ENCODE measurements around the gene GDPD4. TPM values are rescaled to one million over a fixed set of nuclear protein-coding genes. Genes with fewer than 3 reads are reported as not detected.

Gene GDPD4
- total RNA-seq, 1 donor = not detected

DNA sequence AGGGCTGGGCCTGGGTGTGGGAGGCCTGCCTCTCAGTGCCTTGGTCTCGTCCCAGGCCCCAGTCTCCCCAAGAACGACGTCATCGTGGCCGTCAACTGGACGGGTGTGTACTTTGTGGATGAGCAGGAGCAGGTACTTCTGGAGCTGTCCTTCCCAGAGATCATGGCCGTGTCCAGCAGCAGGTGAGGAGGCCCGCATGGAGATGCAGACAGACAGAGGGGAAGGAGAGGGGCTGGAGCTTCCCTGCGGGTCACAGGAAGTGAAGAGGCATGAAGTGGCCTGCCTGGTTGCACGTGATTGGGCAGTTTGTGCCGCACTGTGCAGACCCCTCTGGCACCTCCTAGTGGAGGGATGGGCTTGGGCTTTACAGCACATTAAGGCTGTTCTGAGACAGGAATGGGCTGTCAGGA is 103.0 kb downstream of the GDPD4 start:
- Histone ChIP-seq H3K4me1 (ENCODE audit: insufficient read depth, low read length) (no peaks in the 10 kb centered on the region), H3K27me3 (ENCODE audit: insufficient read depth, low read length) (no peaks in the 10 kb centered on the region), H3K4me3 (ENCODE audit: low read length) (no peak overlapping the region), H3K9me3 (ENCODE audit: low read depth, low read length) (no peaks in the 10 kb centered on the region)

GRCh38 chr11:77197626-77198320 is 103.7 kb downstream of the GDPD4 start:
- no peaks in the 10 kb centered on the region for H3K9me3 ChIP-seq (ENCODE audit: low read depth, low read length)
- no peak overlapping the region for H3K4me3 ChIP-seq (ENCODE audit: low read length)
- H3K27me3 ChIP-seq (ENCODE audit: insufficient read depth, low read length) = no peaks in the 10 kb centered on the region
- no peaks in the 10 kb centered on the region for H3K4me1 ChIP-seq (ENCODE audit: insufficient read depth, low read length)

GRCh38 chr11:77196961-77197360 is 104.5 kb downstream of the GDPD4 start:
- Histone ChIP-seq H3K4me1 (ENCODE audit: insufficient read depth, low read length) (no peaks in the 10 kb centered on the region), H3K27me3 (ENCODE audit: insufficient read depth, low read length) (no peaks in the 10 kb centered on the region)

GRCh38 chr11:77195071-77195755 is 106.3 kb downstream of the GDPD4 start:
- Histone ChIP-seq H3K9me3 (ENCODE audit: low read depth, low read length) (no peaks in the 10 kb centered on the region), H3K4me1 (ENCODE audit: insufficient read depth, low read length) (no peaks in the 10 kb centered on the region), H3K27me3 (ENCODE audit: insufficient read depth, low read length) (no peaks in the 10 kb centered on the region), H3K4me3 (ENCODE audit: low read length) (no peak overlapping the region)

More at GRCh38 chr11:77196961-77197360, 104.5 kb downstream of the GDPD4 start:
- Histone ChIP-seq H3K9me3 (ENCODE audit: low read depth, low read length) (no peaks in the 10 kb centered on the region), H3K4me3 (ENCODE audit: low read length) (no peak overlapping the region)

GRCh38 chr11:77193911-77194830 is 107.3 kb downstream of the GDPD4 start:
- Histone ChIP-seq H3K27me3 (ENCODE audit: insufficient read depth, low read length) (no peaks in the 10 kb centered on the region), H3K4me1 (ENCODE audit: insufficient read depth, low read length) (no peaks in the 10 kb centered on the region), H3K9me3 (ENCODE audit: low read depth, low read length) (no peaks in the 10 kb centered on the region), H3K4me3 (ENCODE audit: low read length) (no peak overlapping the region)

DNA sequence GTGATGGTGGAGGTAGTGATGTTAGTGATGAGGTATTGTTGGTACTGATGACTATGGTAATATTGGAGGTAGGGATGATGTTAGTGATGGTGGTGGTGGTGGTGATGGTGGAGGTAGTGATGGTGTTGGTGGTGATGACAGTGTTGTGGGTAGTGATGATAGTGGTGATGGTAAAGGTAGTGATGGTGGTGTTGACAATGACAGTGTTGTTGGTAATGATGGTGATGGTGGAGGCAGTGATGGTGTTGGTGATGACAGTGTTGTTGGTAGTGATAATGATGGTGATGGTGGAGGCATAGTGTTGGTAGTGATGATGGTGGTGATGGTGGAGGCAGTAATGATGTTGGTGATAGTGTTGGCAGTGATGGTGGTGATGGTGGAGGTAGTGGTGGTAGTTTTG is 108.3 kb downstream of the GDPD4 start:
- Histone ChIP-seq H3K27me3 (ENCODE audit: insufficient read depth, low read length) (no peaks in the 10 kb centered on the region), H3K4me3 (ENCODE audit: low read length) (no peak overlapping the region), H3K4me1 (ENCODE audit: insufficient read depth, low read length) (no peaks in the 10 kb centered on the region)

DNA sequence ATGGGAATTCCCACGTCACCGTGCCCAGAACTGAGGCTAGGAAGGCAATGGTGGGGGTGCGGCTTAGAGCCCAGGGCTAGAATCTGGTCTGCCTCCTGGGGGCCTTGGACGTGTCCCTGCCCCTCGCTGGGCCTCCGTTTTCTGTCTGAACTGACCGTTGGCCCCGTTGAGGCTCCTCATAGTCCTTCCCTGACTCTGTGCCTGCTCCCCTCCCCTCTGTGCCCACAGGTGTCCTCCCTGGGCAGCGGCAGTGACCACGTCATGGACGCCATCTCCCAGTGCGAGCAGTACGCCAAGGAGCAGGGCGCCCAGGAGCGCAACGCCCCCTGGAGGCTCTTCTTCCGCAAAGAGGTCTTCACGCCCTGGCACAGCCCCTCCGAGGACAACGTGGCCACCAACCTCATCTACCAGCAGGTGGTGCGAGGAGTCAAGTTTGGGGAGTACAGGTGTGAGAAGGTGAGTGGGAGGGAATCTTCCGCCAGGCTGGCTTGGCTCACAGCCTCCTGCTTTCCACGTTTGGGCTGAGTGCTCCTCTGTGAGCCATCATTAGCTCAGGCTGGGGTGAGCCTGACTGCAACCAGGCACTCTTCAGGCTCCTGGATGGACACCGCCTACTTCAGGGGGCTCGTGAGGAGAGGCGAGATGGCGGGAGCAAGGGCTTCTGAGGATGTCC is 109.5 kb downstream of the GDPD4 start:
- no peaks in the 10 kb centered on the region for H3K9me3 ChIP-seq (ENCODE audit: low read depth, low read length)
- H3K27me3 ChIP-seq (ENCODE audit: insufficient read depth, low read length) = no peaks in the 10 kb centered on the region
- no peaks in the 10 kb centered on the region for H3K4me1 ChIP-seq (ENCODE audit: insufficient read depth, low read length)
- no peak overlapping the region for H3K4me3 ChIP-seq (ENCODE audit: low read length)

More for the DNA sequence above, 108.3 kb downstream of the GDPD4 start:
- no peaks in the 10 kb centered on the region for H3K9me3 ChIP-seq (ENCODE audit: low read depth, low read length)

DNA sequence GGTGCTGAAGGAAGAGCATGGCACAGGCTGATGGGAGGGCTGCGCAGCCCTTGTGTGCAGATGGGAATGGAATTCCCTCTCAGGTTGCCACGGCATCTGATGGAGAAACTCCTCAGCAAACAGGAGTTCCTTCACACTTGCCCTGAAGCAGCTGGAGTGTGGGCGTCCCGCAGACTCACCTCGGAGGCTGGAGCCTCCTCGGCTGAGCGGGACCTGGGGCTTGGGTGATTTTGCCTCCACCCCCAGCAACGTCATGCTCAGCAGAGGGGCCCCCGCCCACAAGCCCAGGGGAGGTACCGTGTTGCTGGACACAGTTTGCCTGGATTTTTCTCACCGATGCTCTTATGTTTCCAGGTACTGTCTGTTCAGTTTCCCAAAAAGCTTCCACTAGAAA is 110.1 kb downstream of the GDPD4 start:
- no peaks in the 10 kb centered on the region for H3K9me3 ChIP-seq (ENCODE audit: low read depth, low read length)
- H3K27me3 ChIP-seq (ENCODE audit: insufficient read depth, low read length) = no peaks in the 10 kb centered on the region
- no peaks in the 10 kb centered on the region for H3K4me1 ChIP-seq (ENCODE audit: insufficient read depth, low read length)
- no peak overlapping the region for H3K4me3 ChIP-seq (ENCODE audit: low read length)

DNA sequence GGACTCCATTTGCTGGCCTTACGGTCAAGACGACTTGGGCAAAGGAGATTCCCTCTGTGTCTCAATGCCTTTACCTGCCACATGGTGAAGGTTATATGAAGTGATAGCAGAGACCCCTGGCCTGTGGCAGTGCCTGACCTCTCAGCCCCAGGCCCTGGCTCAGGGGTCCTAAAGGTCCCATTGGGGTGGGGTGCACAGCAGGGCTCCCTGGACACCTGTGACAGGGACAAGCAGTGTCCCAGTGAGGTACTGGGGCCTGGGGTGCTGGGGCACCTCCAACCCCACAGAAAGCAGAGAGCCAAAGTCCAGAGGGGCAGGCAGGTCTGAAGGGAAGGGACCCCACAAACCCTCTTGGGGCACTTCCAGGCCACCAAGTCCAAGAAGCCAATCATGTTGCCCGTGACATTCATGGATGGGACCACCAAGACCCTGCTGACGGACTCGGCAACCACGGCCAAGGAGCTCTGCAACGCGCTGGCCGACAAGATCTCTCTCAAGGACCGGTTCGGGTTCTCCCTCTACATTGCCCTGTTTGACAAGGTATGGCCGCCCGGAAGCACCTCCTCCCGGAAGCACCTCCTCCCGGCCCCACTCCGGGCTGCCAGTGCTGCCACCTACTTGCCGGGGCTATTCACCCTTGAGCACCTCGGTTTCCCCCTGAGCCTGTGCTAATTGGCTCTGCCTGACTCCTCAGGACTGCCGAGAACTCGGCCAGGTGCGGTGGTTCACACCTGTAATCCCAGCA is 111.0 kb downstream of the GDPD4 start:
- H3K4me3 ChIP-seq (ENCODE audit: low read length) = no peak overlapping the region
- no peaks in the 10 kb centered on the region for H3K27me3 ChIP-seq (ENCODE audit: insufficient read depth, low read length)
- no peaks in the 10 kb centered on the region for H3K9me3 ChIP-seq (ENCODE audit: low read depth, low read length)
- H3K4me1 ChIP-seq (ENCODE audit: insufficient read depth, low read length) = no peaks in the 10 kb centered on the region

DNA sequence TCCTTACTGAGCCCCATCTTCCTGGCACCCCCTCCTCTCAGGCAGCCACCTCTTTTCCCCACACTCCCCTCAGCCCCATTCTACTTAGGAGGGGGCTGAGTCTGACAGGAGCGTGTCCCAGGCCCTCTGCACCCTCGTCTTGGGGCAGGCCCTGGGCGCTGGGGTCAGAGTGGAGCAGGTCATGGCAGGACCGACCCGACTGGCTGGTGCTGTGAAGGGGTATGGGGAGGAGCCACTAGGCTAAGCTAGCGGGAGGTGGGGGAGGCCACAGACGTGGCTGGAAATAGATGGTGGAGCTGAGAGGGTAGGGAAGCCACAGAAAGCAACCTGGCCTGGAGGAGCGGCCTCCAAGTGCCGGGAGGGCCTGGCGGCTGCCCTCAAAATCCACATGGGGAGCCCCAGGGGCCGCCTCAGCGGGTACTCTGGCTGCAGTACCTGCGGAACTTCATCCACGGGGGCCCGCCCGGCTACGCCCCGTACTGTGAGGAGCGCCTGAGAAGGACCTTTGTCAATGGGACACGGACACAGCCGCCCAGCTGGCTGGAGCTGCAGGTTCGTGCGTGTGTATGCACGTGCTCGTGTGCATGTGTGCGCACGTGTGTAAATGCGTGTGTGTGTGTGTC is 111.8 kb downstream of the GDPD4 start:
- Histone ChIP-seq H3K4me3 (ENCODE audit: low read length) (no peak overlapping the region), H3K27me3 (ENCODE audit: insufficient read depth, low read length) (no peaks in the 10 kb centered on the region), H3K9me3 (ENCODE audit: low read depth, low read length) (no peaks in the 10 kb centered on the region), H3K4me1 (ENCODE audit: insufficient read depth, low read length) (no peaks in the 10 kb centered on the region)

DNA sequence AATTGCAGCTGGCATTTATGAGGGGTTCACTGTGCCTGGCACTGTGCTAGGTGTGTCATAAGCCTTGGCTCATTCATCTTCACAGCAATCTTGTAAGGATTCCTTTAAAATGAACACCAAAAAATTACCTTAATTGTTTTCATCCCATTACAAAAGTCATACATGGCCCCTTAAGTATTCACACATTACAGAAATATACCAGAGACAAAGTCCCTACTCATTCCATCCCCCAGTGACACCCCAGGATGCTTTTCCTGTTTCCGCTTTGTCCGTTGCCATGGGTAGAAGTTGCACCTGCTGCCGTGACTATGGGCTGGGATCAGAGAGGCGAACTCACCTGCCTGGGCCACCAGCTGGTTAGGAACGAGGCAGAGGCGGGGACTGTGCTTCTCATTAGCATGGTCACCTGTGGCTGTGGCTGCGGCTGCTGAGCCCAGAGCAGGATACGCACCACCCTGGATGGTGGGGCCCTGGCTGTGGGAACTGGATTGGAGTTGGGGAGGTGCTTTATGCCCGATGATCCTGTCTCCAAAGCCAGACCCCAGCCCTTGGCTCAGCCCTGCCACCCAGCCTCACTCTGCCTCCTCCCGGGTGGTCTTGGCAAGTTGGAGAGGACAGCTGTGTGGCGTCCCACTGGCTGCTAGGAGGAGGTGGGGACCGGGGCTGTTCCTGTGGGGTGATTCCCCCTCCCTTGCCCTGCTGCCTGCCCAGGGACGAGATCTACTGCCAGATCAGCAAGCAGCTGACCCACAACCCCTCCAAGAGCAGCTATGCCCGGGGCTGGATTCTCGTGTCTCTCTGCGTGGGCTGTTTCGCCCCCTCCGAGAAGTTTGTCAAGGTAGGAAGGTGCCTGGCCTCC is 112.6 kb downstream of the GDPD4 start:
- no peaks in the 10 kb centered on the region for H3K9me3 ChIP-seq (ENCODE audit: low read depth, low read length)
- no peaks in the 10 kb centered on the region for H3K27me3 ChIP-seq (ENCODE audit: insufficient read depth, low read length)
- H3K4me1 ChIP-seq (ENCODE audit: insufficient read depth, low read length) = no peaks in the 10 kb centered on the region
- no peak overlapping the region for H3K4me3 ChIP-seq (ENCODE audit: low read length)

GRCh38 chr11:77187776-77188632 is 113.5 kb downstream of the GDPD4 start:
- no peak overlapping the region for H3K4me3 ChIP-seq (ENCODE audit: low read length)
- no peaks in the 10 kb centered on the region for H3K27me3 ChIP-seq (ENCODE audit: insufficient read depth, low read length)
- no peaks in the 10 kb centered on the region for H3K4me1 ChIP-seq (ENCODE audit: insufficient read depth, low read length)
- no peaks in the 10 kb centered on the region for H3K9me3 ChIP-seq (ENCODE audit: low read depth, low read length)
